GM12873 (cell line): ENCODE results near the gene TSPAN4.

Experiments
- TF ChIP-seq, protein P1 (sequence below): IDR thresholded peaks from 2 replicates; pipeline ENCODE4 v1.5.1; 2012; ENCODE audit warnings: low read depth, mild to moderate bottlenecking, moderate library complexity, low read length, control low read depth; ENCODE audit not compliant: insufficient read depth; ENCODE audit errors: missing control alignments

The TSPAN4 gene

DNA sequence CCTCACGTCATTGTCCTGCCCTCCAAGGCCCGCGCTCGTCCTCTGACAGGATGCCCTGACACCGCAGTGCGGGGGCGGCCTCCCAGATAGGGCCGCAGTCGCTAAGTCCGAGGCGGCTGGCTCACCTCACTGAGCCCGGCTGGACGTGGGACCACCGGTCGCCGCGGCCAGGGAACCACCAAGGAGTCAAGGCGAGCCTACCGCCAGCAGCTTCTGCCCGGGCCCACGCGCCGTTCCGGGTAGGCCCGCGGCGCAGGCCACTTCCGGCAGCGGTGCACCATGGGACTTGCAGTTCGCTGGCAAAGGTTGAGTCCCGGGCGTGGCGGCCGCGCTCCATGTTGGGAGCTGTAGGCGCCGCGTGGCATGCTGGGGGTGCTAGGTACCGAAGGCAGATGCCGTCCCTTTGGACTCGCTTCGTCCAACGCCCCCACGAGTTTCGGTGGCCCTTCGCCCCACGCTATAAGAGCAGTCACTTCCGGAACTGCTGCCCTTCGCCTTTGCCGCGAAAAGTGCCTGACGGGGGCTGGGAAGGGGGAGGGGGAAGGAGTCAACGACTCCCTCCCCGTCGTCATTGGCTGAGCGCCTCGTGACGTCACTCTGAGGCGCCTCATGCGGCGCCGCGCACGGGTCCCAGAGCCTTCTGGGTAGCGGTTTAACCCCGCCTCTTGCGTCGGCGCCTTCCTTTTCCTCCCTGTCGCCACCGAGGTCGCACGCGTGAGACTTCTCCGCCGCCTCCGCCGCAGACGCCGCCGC, 33.2 kb upstream of the TSPAN4 start, which contains the start of gene RPLP2:
Gene RPLP2 (plus strand): TSS at position 681 of the 753 bp plus-strand sequence. CDS start 268 bp downstream, outside the sequence.
- TF ChIP-seq, protein P1, sequence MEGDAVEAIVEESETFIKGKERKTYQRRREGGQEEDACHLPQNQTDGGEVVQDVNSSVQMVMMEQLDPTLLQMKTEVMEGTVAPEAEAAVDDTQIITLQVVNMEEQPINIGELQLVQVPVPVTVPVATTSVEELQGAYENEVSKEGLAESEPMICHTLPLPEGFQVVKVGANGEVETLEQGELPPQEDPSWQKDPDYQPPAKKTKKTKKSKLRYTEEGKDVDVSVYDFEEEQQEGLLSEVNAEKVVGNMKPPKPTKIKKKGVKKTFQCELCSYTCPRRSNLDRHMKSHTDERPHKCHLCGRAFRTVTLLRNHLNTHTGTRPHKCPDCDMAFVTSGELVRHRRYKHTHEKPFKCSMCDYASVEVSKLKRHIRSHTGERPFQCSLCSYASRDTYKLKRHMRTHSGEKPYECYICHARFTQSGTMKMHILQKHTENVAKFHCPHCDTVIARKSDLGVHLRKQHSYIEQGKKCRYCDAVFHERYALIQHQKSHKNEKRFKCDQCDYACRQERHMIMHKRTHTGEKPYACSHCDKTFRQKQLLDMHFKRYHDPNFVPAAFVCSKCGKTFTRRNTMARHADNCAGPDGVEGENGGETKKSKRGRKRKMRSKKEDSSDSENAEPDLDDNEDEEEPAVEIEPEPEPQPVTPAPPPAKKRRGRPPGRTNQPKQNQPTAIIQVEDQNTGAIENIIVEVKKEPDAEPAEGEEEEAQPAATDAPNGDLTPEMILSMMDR: no peak

DNA sequence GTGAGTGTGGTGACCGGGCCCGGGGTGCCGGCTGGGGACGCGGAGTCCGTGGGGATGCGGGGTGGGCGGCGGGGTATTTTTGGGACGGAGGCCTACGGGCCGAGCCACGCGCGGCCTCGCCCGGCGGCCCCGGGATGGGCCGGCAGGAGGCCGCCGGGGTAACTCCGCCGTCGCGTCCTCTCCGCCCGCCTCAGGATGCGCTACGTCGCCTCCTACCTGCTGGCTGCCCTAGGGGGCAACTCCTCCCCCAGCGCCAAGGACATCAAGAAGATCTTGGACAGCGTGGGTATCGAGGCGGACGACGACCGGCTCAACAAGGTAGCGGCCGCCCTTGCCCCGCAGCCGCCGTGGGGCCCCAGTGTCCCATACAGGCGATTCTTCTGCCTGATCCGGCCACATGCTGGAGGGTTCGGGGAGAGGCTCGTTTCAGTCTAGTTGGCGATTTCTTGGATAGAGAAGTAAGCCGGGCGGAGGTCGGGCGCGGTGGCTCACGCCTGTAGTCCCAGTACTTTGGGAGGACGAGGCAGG, 32.5 kb upstream of the TSPAN4 start:
- TF ChIP-seq, protein P1: peak; percentile 4

DNA sequence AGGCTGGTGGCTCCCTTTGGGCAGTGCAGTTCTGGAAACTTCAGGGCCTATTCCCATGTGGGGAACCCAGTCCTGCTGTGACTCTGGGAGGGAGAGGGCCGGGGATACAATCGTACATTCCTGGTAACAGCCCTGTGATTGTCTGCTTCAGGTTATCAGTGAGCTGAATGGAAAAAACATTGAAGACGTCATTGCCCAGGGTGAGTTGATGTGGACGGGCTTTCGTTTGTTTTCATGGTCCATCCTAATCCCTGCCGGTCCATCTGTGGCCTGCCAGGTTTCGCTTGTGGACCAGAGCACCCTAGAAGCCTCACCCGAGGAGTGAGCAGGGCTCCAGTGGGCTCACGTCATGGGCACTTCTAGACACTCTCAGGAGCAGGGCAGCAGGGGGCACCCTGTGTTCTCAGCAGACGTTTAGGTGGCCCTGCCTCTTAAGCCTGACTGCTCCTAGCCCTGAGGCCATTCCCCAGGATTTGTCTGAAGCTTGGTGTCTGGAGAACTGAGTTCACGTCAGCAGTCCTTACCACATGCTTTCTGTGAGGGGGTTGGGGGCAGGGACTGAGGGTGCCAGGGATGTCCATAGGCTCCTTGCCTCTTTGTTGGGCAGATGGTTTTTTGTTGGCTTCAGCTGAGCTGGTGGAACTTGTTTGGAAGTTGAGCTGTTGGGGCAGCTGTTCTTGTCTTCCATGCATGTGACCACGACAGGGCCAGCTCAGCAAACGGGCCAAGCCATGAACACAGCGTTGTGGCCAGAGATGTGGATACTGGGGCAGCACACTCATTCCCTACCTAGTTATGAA, 31.0 kb upstream of the TSPAN4 start:
- TF ChIP-seq, protein P1: peak; percentile 8

DNA sequence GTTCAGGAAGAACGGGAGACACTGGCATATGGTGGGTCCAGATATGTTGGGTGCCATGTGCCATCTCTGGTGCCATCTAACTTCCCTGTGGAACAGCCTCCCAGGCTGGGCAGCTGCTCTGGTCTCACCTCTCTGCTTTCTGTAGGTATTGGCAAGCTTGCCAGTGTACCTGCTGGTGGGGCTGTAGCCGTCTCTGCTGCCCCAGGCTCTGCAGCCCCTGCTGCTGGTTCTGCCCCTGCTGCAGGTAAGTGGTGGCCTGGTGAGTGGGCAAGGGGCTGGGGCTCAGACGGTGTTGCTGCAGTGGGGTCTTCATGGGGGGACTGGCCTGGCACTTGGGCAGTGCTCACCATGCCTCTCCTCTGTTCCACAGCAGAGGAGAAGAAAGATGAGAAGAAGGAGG, 30.3 kb upstream of the TSPAN4 start:
- TF ChIP-seq, protein P1: no peak

DNA sequence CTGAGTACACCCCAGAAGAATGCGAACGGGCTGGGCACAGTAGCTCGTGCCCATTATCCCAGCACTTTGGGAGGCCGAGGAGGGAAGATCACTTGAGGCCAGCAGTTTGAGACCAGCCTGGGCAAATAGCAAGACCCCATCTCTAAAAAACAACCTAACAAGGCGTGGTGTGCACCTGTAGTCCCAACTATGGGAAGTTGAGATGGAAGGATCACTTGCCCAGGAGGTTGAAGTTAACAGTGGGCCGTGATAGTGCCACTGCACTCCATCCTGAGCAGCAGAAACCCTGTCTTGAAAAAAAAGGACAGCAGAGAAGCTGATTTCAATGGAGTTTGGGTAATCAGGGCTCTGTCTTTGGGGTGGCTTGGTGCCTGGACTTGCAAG, 29.6 kb upstream of the TSPAN4 start:
- TF ChIP-seq, protein P1: no peak

DNA sequence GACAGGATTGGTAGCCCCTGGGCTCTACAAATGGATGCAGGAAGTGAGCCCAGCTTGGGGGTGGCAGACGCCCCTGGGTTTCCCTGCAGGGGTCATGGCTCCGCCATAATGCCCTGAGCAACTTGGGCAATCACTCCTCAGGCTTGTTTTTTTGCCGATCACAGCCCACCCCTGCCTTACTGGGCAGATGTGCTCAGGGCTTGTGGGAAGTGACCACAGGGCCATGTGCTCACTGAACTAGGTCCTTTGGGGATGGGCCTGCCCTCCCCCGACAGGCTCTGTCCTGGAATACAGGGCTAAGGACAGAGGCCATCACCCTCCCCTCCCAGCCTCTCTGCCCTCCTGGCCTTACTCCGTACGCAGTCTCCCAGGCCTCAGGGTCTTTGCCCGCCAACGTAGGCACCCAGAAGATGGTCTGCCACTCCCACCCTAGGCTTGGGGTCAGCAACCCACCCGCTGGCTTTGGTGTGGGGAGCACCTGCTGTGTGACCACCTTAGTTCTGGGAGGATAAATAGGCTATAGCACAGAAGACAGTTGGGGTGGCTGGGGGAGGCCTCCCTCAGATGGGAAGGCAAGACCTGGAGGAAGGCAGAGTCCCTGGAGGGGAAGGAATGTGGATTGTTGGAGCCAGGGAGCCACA, 29.1 kb upstream of the TSPAN4 start:
- TF ChIP-seq, protein P1: no peak
